ENCODE results near the gene SPIRE2.

- TF ChIP-seq CTCF (IDR thresholded peaks at IDR 0.05), result no peak
- TF ChIP-seq POLR2A (IDR thresholded peaks at IDR 0.05), result no peak
These were observed 14.5 kb downstream of the SPIRE2 start for GRCh38 chr16:89842471-89843408.
